ENCODE data around the gene CASTOR1.
A peak's percentile ranks its signal among the peaks of the same experiment; 100 is the strongest.

CASTOR1 gene

DNA sequence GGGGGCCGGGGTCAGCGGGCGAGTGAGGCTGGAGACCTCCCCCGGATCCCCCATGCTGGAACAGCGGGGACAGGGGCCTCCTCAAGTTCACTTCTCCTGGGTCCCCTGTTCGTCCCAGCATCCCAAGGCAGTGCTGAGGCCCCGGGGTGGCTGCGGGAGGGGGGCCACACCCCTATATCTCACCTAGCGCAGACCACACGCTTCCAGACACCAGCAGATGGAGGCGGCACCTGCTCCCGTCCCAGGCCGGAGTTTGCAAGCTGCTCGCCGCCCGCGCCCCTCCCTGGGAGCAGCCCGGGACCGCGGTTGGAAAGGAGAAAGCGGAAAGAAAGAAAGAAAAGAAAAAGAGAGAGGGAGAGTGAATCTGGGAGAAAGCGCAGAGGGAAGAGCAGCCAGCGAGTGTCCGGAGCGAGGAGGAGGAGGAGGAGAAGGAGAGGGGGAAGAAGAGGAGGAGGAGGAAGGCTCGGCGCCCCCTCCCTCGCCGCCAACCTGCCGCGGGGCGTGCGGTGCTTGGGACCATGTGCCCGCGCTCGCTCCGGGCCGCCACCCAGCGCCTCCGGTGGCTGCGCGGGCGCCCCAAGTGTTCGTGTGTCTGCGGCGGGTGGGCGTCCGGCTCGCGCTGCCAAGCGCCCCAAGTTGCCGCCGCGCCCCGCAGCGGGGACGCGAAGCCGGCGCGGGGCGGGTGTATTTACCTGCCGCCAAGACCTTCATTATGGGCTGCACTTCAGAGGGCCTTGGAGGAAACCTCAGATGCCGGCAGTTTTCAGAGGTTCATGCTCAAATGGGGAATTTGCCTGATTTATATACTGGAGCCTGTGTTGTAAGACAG is 43.1 kb downstream of the CASTOR1 start, which contains the start of gene LIF (continued):
- TF ChIP-seq, protein P1, sequence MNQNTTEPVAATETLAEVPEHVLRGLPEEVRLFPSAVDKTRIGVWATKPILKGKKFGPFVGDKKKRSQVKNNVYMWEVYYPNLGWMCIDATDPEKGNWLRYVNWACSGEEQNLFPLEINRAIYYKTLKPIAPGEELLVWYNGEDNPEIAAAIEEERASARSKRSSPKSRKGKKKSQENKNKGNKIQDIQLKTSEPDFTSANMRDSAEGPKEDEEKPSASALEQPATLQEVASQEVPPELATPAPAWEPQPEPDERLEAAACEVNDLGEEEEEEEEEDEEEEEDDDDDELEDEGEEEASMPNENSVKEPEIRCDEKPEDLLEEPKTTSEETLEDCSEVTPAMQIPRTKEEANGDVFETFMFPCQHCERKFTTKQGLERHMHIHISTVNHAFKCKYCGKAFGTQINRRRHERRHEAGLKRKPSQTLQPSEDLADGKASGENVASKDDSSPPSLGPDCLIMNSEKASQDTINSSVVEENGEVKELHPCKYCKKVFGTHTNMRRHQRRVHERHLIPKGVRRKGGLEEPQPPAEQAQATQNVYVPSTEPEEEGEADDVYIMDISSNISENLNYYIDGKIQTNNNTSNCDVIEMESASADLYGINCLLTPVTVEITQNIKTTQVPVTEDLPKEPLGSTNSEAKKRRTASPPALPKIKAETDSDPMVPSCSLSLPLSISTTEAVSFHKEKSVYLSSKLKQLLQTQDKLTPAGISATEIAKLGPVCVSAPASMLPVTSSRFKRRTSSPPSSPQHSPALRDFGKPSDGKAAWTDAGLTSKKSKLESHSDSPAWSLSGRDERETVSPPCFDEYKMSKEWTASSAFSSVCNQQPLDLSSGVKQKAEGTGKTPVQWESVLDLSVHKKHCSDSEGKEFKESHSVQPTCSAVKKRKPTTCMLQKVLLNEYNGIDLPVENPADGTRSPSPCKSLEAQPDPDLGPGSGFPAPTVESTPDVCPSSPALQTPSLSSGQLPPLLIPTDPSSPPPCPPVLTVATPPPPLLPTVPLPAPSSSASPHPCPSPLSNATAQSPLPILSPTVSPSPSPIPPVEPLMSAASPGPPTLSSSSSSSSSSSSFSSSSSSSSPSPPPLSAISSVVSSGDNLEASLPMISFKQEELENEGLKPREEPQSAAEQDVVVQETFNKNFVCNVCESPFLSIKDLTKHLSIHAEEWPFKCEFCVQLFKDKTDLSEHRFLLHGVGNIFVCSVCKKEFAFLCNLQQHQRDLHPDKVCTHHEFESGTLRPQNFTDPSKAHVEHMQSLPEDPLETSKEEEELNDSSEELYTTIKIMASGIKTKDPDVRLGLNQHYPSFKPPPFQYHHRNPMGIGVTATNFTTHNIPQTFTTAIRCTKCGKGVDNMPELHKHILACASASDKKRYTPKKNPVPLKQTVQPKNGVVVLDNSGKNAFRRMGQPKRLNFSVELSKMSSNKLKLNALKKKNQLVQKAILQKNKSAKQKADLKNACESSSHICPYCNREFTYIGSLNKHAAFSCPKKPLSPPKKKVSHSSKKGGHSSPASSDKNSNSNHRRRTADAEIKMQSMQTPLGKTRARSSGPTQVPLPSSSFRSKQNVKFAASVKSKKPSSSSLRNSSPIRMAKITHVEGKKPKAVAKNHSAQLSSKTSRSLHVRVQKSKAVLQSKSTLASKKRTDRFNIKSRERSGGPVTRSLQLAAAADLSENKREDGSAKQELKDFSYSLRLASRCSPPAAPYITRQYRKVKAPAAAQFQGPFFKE (tag by site-specific recombination; IDR thresholded peaks at IDR 0.05; ENCODE audit: borderline replicate concordance) = no peak
- TF ChIP-seq ZNF654 (tag by site-specific recombination; IDR thresholded peaks at IDR 0.05; ENCODE audit: low read depth) (no peak), ZNF10 (tag by site-specific recombination; IDR thresholded peaks at IDR 0.05) (no peak), ZSCAN16 (tag by site-specific recombination; IDR thresholded peaks at IDR 0.05) (0 out of 2 replicates have a peak, but pooled peaks have one; percentile 39), GFI1B (tag by site-specific recombination; IDR thresholded peaks at IDR 0.05) (no peak), ZNF776 (tag by site-specific recombination; IDR thresholded peaks at IDR 0.05; ENCODE audit: borderline replicate concordance) (no peak), REPIN1 (tag by site-specific recombination; IDR thresholded peaks at IDR 0.05; ENCODE audit: low read depth) (0 out of 2 replicates have a peak, but pooled peaks have one; percentile 8), ZNF23 (tag by site-specific recombination; IDR thresholded peaks at IDR 0.05; ENCODE audit: borderline replicate concordance) (no peak), GLI4 (tag by site-specific recombination; IDR thresholded peaks at IDR 0.05) (no peak), ZNF626 (tag by site-specific recombination; IDR thresholded peaks at IDR 0.05) (no peak), ZNF600 (tag by site-specific recombination; IDR thresholded peaks at IDR 0.05) (peak; percentile 78), ZNF623 (tag by site-specific recombination; IDR thresholded peaks at IDR 0.05) (no peak; the same call in 1 of the 2 replicates), ZNF837 (tag by site-specific recombination; IDR thresholded peaks at IDR 0.05) (no peak), RBAK (tag by site-specific recombination; IDR thresholded peaks at IDR 0.05) (no peak), ZNF311 (tag by site-specific recombination; IDR thresholded peaks at IDR 0.05; ENCODE audit: borderline replicate concordance) (no peak), HOXD13 (CRISPR knock-in tag; IDR thresholded peaks at IDR 0.05; ENCODE audit: borderline replicate concordance) (no peak), ZNF341 (tag by site-specific recombination; IDR thresholded peaks at IDR 0.05; ENCODE audit: low read depth) (peak; percentile 79), ZBTB20 (tag by site-specific recombination; IDR thresholded peaks at IDR 0.05) (peak; percentile 84), ZBTB1 (tag by site-specific recombination; IDR thresholded peaks at IDR 0.05) (no peak), ZNF549 (tag by site-specific recombination; IDR thresholded peaks at IDR 0.05) (no peak), ZNF366 (tag by site-specific recombination; conservative IDR thresholded peaks at IDR 0.05) (peak; percentile 97), GLIS2 (tag by site-specific recombination; IDR thresholded peaks at IDR 0.05) (peak; percentile 91)
- TF ChIP-seq, protein P2, sequence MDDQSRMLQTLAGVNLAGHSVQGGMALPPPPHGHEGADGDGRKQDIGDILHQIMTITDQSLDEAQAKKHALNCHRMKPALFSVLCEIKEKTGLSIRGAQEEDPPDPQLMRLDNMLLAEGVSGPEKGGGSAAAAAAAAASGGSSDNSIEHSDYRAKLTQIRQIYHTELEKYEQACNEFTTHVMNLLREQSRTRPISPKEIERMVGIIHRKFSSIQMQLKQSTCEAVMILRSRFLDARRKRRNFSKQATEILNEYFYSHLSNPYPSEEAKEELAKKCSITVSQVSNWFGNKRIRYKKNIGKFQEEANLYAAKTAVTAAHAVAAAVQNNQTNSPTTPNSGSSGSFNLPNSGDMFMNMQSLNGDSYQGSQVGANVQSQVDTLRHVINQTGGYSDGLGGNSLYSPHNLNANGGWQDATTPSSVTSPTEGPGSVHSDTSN (CRISPR knock-in tag; IDR thresholded peaks at IDR 0.05) = 0 out of 2 replicates have a peak, but pooled peaks have one; percentile 47
- TF ChIP-seq, protein P3, sequence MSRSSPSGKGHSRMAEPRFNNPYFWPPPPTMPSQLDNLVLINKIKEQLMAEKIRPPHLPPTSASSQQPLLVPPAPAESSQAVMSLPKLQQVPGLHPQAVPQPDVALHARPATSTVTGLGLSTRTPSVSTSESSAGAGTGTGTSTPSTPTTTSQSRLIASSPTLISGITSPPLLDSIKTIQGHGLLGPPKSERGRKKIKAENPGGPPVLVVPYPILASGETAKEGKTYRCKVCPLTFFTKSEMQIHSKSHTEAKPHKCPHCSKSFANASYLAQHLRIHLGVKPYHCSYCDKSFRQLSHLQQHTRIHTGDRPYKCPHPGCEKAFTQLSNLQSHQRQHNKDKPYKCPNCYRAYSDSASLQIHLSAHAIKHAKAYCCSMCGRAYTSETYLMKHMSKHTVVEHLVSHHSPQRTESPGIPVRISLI (tag by site-specific recombination; IDR thresholded peaks at IDR 0.05) = no peak
- TF ChIP-seq, protein P4, sequence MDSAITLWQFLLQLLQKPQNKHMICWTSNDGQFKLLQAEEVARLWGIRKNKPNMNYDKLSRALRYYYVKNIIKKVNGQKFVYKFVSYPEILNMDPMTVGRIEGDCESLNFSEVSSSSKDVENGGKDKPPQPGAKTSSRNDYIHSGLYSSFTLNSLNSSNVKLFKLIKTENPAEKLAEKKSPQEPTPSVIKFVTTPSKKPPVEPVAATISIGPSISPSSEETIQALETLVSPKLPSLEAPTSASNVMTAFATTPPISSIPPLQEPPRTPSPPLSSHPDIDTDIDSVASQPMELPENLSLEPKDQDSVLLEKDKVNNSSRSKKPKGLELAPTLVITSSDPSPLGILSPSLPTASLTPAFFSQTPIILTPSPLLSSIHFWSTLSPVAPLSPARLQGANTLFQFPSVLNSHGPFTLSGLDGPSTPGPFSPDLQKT (IDR thresholded peaks at IDR 0.05; ENCODE audit: borderline replicate concordance, low read depth, low read length) = no peak
- TF ChIP-seq, protein P5, sequence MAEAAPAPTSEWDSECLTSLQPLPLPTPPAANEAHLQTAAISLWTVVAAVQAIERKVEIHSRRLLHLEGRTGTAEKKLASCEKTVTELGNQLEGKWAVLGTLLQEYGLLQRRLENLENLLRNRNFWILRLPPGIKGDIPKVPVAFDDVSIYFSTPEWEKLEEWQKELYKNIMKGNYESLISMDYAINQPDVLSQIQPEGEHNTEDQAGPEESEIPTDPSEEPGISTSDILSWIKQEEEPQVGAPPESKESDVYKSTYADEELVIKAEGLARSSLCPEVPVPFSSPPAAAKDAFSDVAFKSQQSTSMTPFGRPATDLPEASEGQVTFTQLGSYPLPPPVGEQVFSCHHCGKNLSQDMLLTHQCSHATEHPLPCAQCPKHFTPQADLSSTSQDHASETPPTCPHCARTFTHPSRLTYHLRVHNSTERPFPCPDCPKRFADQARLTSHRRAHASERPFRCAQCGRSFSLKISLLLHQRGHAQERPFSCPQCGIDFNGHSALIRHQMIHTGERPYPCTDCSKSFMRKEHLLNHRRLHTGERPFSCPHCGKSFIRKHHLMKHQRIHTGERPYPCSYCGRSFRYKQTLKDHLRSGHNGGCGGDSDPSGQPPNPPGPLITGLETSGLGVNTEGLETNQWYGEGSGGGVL (tag by site-specific recombination; IDR thresholded peaks at IDR 0.05) = peak; percentile 97
- TF ChIP-seq, protein P6, sequence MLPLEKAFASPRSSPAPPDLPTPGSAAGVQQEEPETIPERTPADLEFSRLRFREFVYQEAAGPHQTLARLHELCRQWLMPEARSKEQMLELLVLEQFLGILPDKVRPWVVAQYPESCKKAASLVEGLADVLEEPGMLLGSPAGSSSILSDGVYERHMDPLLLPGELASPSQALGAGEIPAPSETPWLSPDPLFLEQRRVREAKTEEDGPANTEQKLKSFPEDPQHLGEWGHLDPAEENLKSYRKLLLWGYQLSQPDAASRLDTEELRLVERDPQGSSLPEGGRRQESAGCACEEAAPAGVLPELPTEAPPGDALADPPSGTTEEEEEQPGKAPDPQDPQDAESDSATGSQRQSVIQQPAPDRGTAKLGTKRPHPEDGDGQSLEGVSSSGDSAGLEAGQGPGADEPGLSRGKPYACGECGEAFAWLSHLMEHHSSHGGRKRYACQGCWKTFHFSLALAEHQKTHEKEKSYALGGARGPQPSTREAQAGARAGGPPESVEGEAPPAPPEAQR (tag by site-specific recombination; IDR thresholded peaks at IDR 0.05) = 0 out of 2 replicates have a peak, but pooled peaks have one; percentile 15
